ENCODE measurements around the gene DAB2IP.

- TF ChIP-seq CTCF (optimal IDR thresholded peaks at IDR 0.05 in 1 of 3, IDR thresholded peaks at IDR 0.05 in 1 of 3, conservative IDR thresholded peaks at IDR 0.05 in 1 of 3; ENCODE audit: extremely low read depth in 1 of 3, insufficient read depth in 2 of 3, low read length in 3 of 3) = no peak
- no peak for TF ChIP-seq EZH2 (IDR thresholded peaks at IDR 0.05; ENCODE audit: low read length)
Observed at GRCh38 chr9:121800376-121800775, 148.9 kb downstream of the DAB2IP start.
